ENCODE measurements around the gene TTLL9.

GRCh38 chr20:31992086-31992485, 121.7 kb downstream of the TTLL9 start:
- no peak for TF ChIP-seq POLR2A (IDR thresholded peaks at IDR 0.05)
- no peak for TF ChIP-seq CTCF (IDR thresholded peaks at IDR 0.05)

All from prostate gland (tissue), 2 donors.